Heart left ventricle (tissue), 13 donors: ENCODE results near the gene CUL5.

Experiments
- CTCF ChIP-seq, 12 donors: fragments of 200-600 bp; sonication (generic) in 4 of 12; IDR thresholded peaks; one replicate each; pipeline versions ENCODE4 v1.5.0 to v1.8.0; 2018 to 2022; ENCODE audit warnings: antibody characterized with exemption in 12 of 12, mild to moderate bottlenecking in 5 of 12
- POLR2A ChIP-seq, 2 donors: fragments of 450-650 bp; IDR thresholded peaks; one replicate each; pipeline ENCODE4 v1.6.1; 2017; ENCODE audit warnings: antibody characterized with exemption in 2 of 2, mild to moderate bottlenecking in 2 of 2, moderate library complexity in 2 of 2
- donor health status: ischemic (EF 13 %, LVEDD 7.1; RV severe dilation, severe dysfunction).
- donor health status: DM: no; HTN: yes; CAD: no.
- donor health status: DM: no; HTN: no; CAD: no.
- donor health status: ischemic (EF 25% LVEDD 6.9; RV normal size, moderate dysfunction).
- donor health status: ischemic (EF 25% LVEDD 5.7; RV mildly dilated, moderate dysfunction).
- donor health status: ischemic (EF 35%, LVEDD 5.7; RV mildly dilated, moderate dysfunction).
- donor health status: nonischemic (EF 11% LVEDD 7.7; RV severe dilation, severe dysfunction).
- donor health status: DM: yes; HTN: yes; CAD: no.
- donor health status: PGD.
- donor health status: ischemic (EF 29% LVEDD 5.4; RV normal size, mild dysfunction).
- donor health status: nonischemic (EF 23%, LVEDD 6.1; RV moderate dilation, normal function).

- TF ChIP-seq CTCF (IDR thresholded peaks at IDR 0.05) (no peak), POLR2A (IDR thresholded peaks at IDR 0.05) (no peak)
These were observed 88.5 kb downstream of the CUL5 start for GRCh38 chr11:108097179-108097578.
